Adrenal gland (tissue), 12 donors: ENCODE results near the gene NPR1. TPM values are rescaled to one million over a fixed set of nuclear protein-coding genes. Genes with fewer than 3 reads are reported as not detected.

Experiments used
- DNase-seq, 7 donors: peaks; one replicate each; pipeline ENCODE4 v3.0.0-alpha.2; 2019 to 2020
- H3K27ac ChIP-seq, 5 donors: fragments of 200-600 bp; sonication (generic) in 4 of 5; 1 replicate in 3 of 5; 2 replicates in 2 of 5; pipeline versions ENCODE4 v1.5.1 to v1.8.0; 2016 to 2020; ENCODE audit warnings: mild to moderate bottlenecking in 1 of 5
- H3K27me3 ChIP-seq: fragments of 200-600 bp; 2 replicates; pipeline ENCODE4 v1.8.0; 2021
- H3K36me3 ChIP-seq, 2 donors: fragments of 200-600 bp; replicated peaks in 1 of 2; 1 replicate in 1 of 2; 2 replicates in 1 of 2; pipeline versions ENCODE4 v1.5.1 to v1.8.0; 2018 to 2022
- H3K4me1 ChIP-seq, 2 donors: fragments of 200-600 bp; replicated peaks in 1 of 2; 1 replicate in 1 of 2; 2 replicates in 1 of 2; pipeline versions ENCODE4 v1.5.1 to v1.8.0; 2018 to 2021
- H3K4me3 ChIP-seq, 4 donors: fragments of 200-600 bp; sonication (generic) in 3 of 4; one replicate each; pipeline ENCODE4 v1.5.1; 2016 to 2018
- H3K9me3 ChIP-seq, 3 donors: fragments of 200-600 bp; sonication (generic) in 1 of 3; replicated peaks in 1 of 3; 1 replicate in 2 of 3; 2 replicates in 1 of 3; pipeline versions ENCODE4 v1.5.1 to v1.8.0; 2016 to 2021
- POLR2A ChIP-seq, 2 donors: fragments of 450-650 bp; IDR thresholded peaks; one replicate each; pipeline ENCODE4 v1.6.1; 2017; ENCODE audit warnings: antibody characterized with exemption in 2 of 2, mild to moderate bottlenecking in 2 of 2, moderate library complexity in 1 of 2
- WGBS, 4 donors: extraction: QIAGEN DNeasy Blood & Tissue Kit in 2 of 4; methylation state at CpG; one replicate each; pipeline versions ENCODE4 v1.1.5 to v1.1.7; 2013 to 2017; 5-methylcytosine and 5-hydroxymethylcytosine counted together
- intact Hi-C, 2 donors: fragments of 100-400 bp; cut with DNase I; formaldehyde crosslinking; loops; one replicate each; pipeline versions ENCODE4 v1.14.1 to v1.15.0; 2022 to 2023
- polyA plus RNA-seq, 3 donors: library from polyadenylated mRNA; stranded (reverse); fragments of 200-250 nt in 2 of 3; fragments of 350-450 nt in 1 of 3; fragmentation: Illumina TruSeq in 1 of 3; extraction: RNeasy Lipid Tissue Mini Kit (QIAGEN cat#74804) in 1 of 3; gene quantifications; one replicate each; pipeline ENCODE4 v1.2.3, GENCODE V29; 2013 to 2014
- total RNA-seq, 9 donors: library from RNA; depleted of rRNA in 4 of 9; stranded (reverse); fragments of >200 nt in 4 of 9; fragments of 120-200 nt in 1 of 9; fragmentation: NEBNext Ultra II Directional in 1 of 9; extraction: Animal tissue kit (Norgen Biotek cat#: 25700) in 1 of 9; gene quantifications; one replicate each; pipeline versions ENCODE4 v1.1.0 to v1.2.4, GENCODE V29; 2013 to 2023
- TF ChIP-seq, protein P1 (sequence below), 6 experiments: fragments of 450-650 bp in 4 of 6; fragments of 200-600 bp in 2 of 6; sonication (generic) in 1 of 6; IDR thresholded peaks; 1 replicate in 5 of 6; 2 replicates in 1 of 6; pipeline versions ENCODE4 v1.5.1 to v1.8.0; 2016 to 2021; ENCODE audit warnings: antibody characterized with exemption in 6 of 6, mild to moderate bottlenecking in 2 of 6, moderate library complexity in 1 of 6
- donor health status: healthy with polysubstance abuse.
- donor health status: Bipolar disorder and iron deficiency.
- donor health status: DM: yes; HTN: yes; CAD: no.
- donor health status: DM: no; HTN: no; CAD: no.
- donor health status: DM: no; HTN: no; CAD: no.
- donor health status: DM: yes; HTN: yes; CAD: no.

The NPR1 gene
- total and polyA plus RNA-seq, 12 donors = 7.9 to 47.9 (median 19.6) TPM

DNA sequence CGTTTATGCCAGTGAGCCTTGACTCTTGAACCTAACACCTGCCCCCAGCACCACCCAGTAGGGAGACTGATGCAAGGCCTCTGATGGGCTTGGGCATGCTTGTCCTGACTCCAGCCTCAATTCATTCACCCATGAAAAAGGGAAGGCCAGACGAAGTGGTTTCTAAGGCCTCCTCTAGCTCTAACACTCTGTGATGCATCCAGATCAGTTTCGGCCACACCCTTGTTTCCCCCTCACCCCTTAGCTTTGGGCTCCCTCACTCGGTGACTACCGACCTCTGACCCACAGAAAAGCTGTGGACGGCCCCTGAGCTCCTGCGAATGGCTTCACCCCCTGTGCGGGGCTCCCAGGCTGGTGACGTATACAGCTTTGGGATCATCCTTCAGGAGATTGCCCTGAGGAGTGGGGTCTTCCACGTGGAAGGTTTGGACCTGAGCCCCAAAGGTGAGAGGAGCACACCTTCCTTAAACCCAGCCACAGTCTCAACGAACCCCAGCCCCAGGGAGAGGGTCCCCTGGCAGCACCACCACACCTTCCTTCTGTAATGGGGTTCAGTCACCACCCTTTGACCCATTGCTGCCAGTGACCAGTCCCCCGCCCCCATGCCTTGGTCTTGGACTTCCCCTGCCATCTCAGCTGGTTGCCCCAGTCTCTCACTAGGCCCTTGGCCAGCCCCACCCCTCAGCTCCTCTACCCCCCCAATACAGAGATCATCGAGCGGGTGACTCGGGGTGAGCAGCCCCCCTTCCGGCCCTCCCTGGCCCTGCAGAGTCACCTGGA is 9.0 kb downstream of the NPR1 start:
- no peak overlapping the region for H3K4me3 ChIP-seq
- no peaks in the 10 kb centered on the region for H3K36me3 ChIP-seq
- H3K9me3 ChIP-seq = no peaks in the 10 kb centered on the region
- no peak overlapping the region for H3K27ac ChIP-seq
- H3K27me3 ChIP-seq = no peaks in the 10 kb centered on the region
- H3K4me1 ChIP-seq = peaks cover 0 to 4% of the 10 kb centered on the region in 2 donors
- TF ChIP-seq, protein P1, sequence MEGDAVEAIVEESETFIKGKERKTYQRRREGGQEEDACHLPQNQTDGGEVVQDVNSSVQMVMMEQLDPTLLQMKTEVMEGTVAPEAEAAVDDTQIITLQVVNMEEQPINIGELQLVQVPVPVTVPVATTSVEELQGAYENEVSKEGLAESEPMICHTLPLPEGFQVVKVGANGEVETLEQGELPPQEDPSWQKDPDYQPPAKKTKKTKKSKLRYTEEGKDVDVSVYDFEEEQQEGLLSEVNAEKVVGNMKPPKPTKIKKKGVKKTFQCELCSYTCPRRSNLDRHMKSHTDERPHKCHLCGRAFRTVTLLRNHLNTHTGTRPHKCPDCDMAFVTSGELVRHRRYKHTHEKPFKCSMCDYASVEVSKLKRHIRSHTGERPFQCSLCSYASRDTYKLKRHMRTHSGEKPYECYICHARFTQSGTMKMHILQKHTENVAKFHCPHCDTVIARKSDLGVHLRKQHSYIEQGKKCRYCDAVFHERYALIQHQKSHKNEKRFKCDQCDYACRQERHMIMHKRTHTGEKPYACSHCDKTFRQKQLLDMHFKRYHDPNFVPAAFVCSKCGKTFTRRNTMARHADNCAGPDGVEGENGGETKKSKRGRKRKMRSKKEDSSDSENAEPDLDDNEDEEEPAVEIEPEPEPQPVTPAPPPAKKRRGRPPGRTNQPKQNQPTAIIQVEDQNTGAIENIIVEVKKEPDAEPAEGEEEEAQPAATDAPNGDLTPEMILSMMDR (IDR thresholded peaks at IDR 0.05) = no peak
- no peak for TF ChIP-seq POLR2A (IDR thresholded peaks at IDR 0.05)
- intact Hi-C loops = loop anchor here in 1 of 2 donors (10.0 kb wide), 1 partner anchor 297 kb away; the partner anchor contains the start of gene RAB13
- WGBS, 4 donors = 80 to 90% (median 87%) methylated on average over 13 to 16 of the region's 16 CpGs
- no peak for DNase-seq

DNA sequence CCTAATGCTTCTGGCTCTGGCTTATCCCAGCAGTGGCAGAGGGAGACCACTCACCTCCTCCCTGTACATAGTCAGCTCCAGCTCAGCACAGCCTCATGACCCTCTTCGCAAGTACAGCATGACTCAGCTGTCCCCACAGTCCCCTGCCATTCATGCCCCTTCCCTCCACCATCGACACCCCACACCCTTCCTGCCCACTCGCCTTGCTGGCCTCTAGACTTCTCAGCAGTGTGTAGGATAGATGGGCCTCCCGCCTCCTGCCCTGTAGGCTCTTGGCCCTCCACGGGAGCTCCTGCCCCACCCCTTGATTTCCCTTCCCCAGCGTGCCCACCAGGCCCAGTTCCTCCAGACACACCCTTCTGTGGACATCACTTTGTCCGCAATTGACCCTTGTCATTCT is 9.8 kb downstream of the NPR1 start:
- TF ChIP-seq, protein P1 (IDR thresholded peaks at IDR 0.05) = no peak
- TF ChIP-seq POLR2A (IDR thresholded peaks at IDR 0.05) = no peak
- intact Hi-C loops = loop anchor here in 1 of 2 donors (10.0 kb wide), 1 partner anchor 297 kb away; the partner anchor contains the start of gene RAB13
- no peaks in the 10 kb centered on the region for H3K9me3 ChIP-seq
- H3K27ac ChIP-seq = no peak overlapping the region
- 84 to 97% (median 91%) methylated on average over 6 to 7 of the region's 7 CpGs for WGBS, 4 donors
- H3K4me1 ChIP-seq = peaks cover 0 to 4% of the 10 kb centered on the region in 2 donors
- H3K36me3 ChIP-seq = no peaks in the 10 kb centered on the region
- DNase-seq = no peak
- no peaks in the 10 kb centered on the region for H3K27me3 ChIP-seq
- no peak overlapping the region for H3K4me3 ChIP-seq

DNA sequence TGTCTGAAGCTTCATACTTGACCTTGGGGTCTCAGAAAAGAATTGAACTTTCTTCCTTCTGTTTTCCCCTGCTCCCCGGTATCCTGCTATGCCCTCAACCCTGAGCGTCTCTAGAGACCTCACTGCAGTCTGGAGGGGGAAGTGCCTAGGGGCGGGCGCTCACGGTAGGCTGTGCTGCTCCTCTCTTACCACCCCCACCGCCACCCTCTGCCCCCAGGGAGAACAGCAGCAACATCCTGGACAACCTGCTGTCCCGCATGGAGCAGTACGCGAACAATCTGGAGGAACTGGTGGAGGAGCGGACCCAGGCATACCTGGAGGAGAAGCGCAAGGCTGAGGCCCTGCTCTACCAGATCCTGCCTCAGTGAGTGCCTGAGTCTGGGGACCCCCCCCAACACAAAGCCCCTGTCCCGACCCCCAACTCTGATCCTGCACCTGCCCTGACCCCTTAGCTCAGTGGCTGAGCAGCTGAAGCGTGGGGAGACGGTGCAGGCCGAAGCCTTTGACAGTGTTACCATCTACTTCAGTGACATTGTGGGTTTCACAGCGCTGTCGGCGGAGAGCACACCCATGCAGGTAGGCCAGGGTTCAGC is 10.3 kb downstream of the NPR1 start:
- Histone ChIP-seq H3K9me3 (no peaks in the 10 kb centered on the region), H3K4me1 (peaks cover 0 to 4% of the 10 kb centered on the region in 2 donors), H3K27ac (no peak overlapping the region), H3K27me3 (no peaks in the 10 kb centered on the region), H3K4me3 (no peak overlapping the region), H3K36me3 (no peaks in the 10 kb centered on the region)
- intact Hi-C loops = loop anchor here in 1 of 2 donors (10.0 kb wide), 1 partner anchor 296 kb away; the partner anchor contains the start of gene RAB13
- no peak for DNase-seq
- TF ChIP-seq POLR2A (IDR thresholded peaks at IDR 0.05) = no peak
- TF ChIP-seq, protein P1 (IDR thresholded peaks at IDR 0.05) = no peak
- 89 to 91% (median 90%) methylated on average over 11 to 18 of the region's 18 CpGs for WGBS, 4 donors

DNA sequence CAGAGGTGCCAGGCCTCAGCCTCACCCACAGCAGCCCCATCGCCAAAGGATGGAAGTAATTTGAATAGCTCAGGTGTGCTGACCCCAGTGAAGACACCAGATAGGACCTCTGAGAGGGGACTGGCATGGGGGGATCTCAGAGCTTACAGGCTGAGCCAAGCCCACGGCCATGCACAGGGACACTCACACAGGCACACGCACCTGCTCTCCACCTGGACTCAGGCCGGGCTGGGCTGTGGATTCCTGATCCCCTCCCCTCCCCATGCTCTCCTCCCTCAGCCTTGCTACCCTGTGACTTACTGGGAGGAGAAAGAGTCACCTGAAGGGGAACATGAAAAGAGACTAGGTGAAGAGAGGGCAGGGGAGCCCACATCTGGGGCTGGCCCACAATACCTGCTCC is 15.0 kb downstream of the NPR1 start:
- TF ChIP-seq, protein P1 (IDR thresholded peaks at IDR 0.05) = no peak
- no peak for TF ChIP-seq POLR2A (IDR thresholded peaks at IDR 0.05)
- no peak for DNase-seq
- 87 to 100% (median 91%) methylated on average over 1 to 4 of the region's 4 CpGs for WGBS, 4 donors
- Histone ChIP-seq H3K9me3 (no peaks in the 10 kb centered on the region), H3K27me3 (no peaks in the 10 kb centered on the region), H3K27ac (no peak overlapping the region), H3K4me3 (no peak overlapping the region), H3K36me3 (no peaks in the 10 kb centered on the region), H3K4me1 (peaks cover 4 to 12% of the 10 kb centered on the region in 2 donors)
- intact Hi-C loops = no loop called here
